HG03565 (cell line): Measurements from ENCODE around the gene POP7.
"Not testable (repeated sequence)": the region's sequence is repeated elsewhere in the genome, so short reads cannot be mapped to it uniquely, and the experiment has no call there.

Experiments used
- ATAC-seq: cut with Tn5 transposase; IDR thresholded peaks from one replicate; pipeline ENCODE4 v1.9.1; 2021; ENCODE audit warnings: mild to moderate bottlenecking, moderate library complexity; ENCODE audit not compliant: unreplicated experiment

POP7 gene

GRCh38 chr7:100723732-100724275 lies 17.9 kb downstream of the POP7 start:
- ATAC-seq = no peak

- ATAC-seq = not testable (repeated sequence)
These were observed 18.4 kb downstream of the POP7 start for GRCh38 chr7:100724364-100724763.

GRCh38 chr7:100726996-100727761 lies 21.3 kb downstream of the POP7 start:
- no peak for ATAC-seq

- no peak for ATAC-seq
These were observed 22.3 kb downstream of the POP7 start for GRCh38 chr7:100728196-100728595.

GRCh38 chr7:100730136-100730800 lies 24.3 kb downstream of the POP7 start:
- ATAC-seq = no peak

- ATAC-seq = no peak
These were observed 26.2 kb downstream of the POP7 start for GRCh38 chr7:100731937-100732636.

- no peak for ATAC-seq
These were observed 29.8 kb downstream of the POP7 start for GRCh38 chr7:100735730-100736129.

- no peak for ATAC-seq
These were observed 30.8 kb downstream of the POP7 start for GRCh38 chr7:100736671-100737070.

GRCh38 chr7:100739934-100740333 lies 34.0 kb downstream of the POP7 start:
- ATAC-seq = no peak

GRCh38 chr7:100744605-100745004 lies 38.7 kb downstream of the POP7 start:
- ATAC-seq = no peak

GRCh38 chr7:100745184-100745583 lies 39.3 kb downstream of the POP7 start:
- ATAC-seq = no peak

GRCh38 chr7:100752994-100753393 lies 47.1 kb downstream of the POP7 start:
- ATAC-seq = no peak

- no peak for ATAC-seq
These were observed 47.8 kb downstream of the POP7 start for GRCh38 chr7:100753750-100754149.
